NCI-H82 treated with DMSO at 0.1 percent for 48 hours (cell line): Measurements from ENCODE around the gene VSIG10L.

Experiments
- DNase-seq: peaks from one replicate; lab custom pipeline; 2025; ENCODE audit not compliant: unreplicated experiment; lab: John Stamatoyannopoulos, UW

The VSIG10L gene

GRCh38 chr19:51341976-51342580, at the start of gene VSIG10L:
Gene VSIG10L (minus strand): TSS chr19:51342139. CDS start chr19:51342124, 15 bp downstream.
- no peak for DNase-seq

GRCh38 chr19:51391073-51391611, 49.2 kb upstream of the VSIG10L start:
- DNase-seq, result no peak

GRCh38 chr19:51389143-51389542, 47.2 kb upstream of the VSIG10L start:
- DNase-seq, result no peak

- DNase-seq, result no peak
Measured at GRCh38 chr19:51387924-51388389, 46.0 kb upstream of the VSIG10L start, which contains the start of gene LIM2. Gene LIM2 (minus strand): TSS chr19:51387974. CDS start chr19:51387443, 531 bp downstream.

GRCh38 chr19:51386882-51387520, 45.1 kb upstream of the VSIG10L start:
- DNase-seq, result no peak

- DNase-seq, result no peak
Measured at GRCh38 chr19:51382004-51382403, 40.1 kb upstream of the VSIG10L start.

- DNase-seq, result no peak
Measured at GRCh38 chr19:51380379-51380778, 38.4 kb upstream of the VSIG10L start.

- DNase-seq, result no peak
Measured at GRCh38 chr19:51377422-51377821, 35.5 kb upstream of the VSIG10L start.

- DNase-seq, result no peak
Measured at GRCh38 chr19:51375504-51376221, 33.7 kb upstream of the VSIG10L start.

- no peak for DNase-seq
Measured at GRCh38 chr19:51372649-51373504, 30.9 kb upstream of the VSIG10L start, which contains the start of gene NKG7. Gene NKG7 (minus strand): TSS chr19:51372654. CDS start chr19:51372535, 119 bp downstream.

GRCh38 chr19:51372021-51372648, 30.2 kb upstream of the VSIG10L start:
- DNase-seq, result no peak

GRCh38 chr19:51371186-51371690, 29.3 kb upstream of the VSIG10L start:
- no peak for DNase-seq

- DNase-seq, result no peak
Measured at GRCh38 chr19:51370230-51370629, 28.3 kb upstream of the VSIG10L start.

- no peak for DNase-seq
Measured at GRCh38 chr19:51368366-51369282, 26.7 kb upstream of the VSIG10L start, which contains the start of gene CLDND2. Gene CLDND2 (minus strand): TSS chr19:51369003. CDS start chr19:51368577, 426 bp downstream.

GRCh38 chr19:51367565-51368365, 25.8 kb upstream of the VSIG10L start:
- peak; percentile 98 for DNase-seq

GRCh38 chr19:51367255-51367564, 25.3 kb upstream of the VSIG10L start:
- DNase-seq, result no peak

GRCh38 chr19:51366389-51367254, 24.7 kb upstream of the VSIG10L start:
- peak; percentile 93 for DNase-seq
